Astrocyte of the cerebellum (primary cell): ENCODE measurements around the gene HLA-DRB5.

Experiments used
- DNase-seq: peaks from one replicate; pipeline ENCODE4 v3.0.0-alpha.2; 2011; ENCODE audit warnings: low read depth
- H3K4me3 ChIP-seq: 2 replicates; pipeline ENCODE4 v1.5.1; 2011; ENCODE audit warnings: mild to moderate bottlenecking, low read depth, low read length, moderate library complexity
- in situ Hi-C: cut with HindIII; loops from 2 replicates; pipeline ENCODE4 v1.10.0; 2017; ENCODE audit warnings: low sequenced_read_pairs
- TF ChIP-seq, protein P1 (sequence below): IDR thresholded peaks from 2 replicates; pipeline ENCODE4 v1.5.1; 2012; ENCODE audit warnings: low read length, low read depth, moderate library complexity, mild to moderate bottlenecking; ENCODE audit errors: missing control alignments

HLA-DRB5 gene

DNA sequence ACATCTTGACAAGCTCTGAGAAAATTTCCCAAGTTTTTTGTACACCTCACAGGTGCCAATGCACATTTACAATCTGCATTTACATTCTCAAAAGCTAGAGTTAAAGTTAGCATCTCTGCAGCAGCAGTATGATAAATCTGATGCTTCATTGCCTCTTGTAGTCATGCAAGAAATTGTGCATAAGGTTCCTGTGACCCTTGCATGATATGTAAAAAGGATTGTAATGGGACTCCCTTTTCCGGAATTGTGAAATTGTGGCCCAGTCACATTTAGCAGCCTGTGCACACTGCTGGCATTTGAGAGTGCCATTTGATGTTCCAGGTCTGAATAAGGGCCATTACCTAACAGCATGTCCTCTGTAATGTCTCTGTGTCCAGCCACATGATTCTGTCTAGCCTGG, 35.4 kb upstream of the HLA-DRB5 start:
- TF ChIP-seq, protein P1, sequence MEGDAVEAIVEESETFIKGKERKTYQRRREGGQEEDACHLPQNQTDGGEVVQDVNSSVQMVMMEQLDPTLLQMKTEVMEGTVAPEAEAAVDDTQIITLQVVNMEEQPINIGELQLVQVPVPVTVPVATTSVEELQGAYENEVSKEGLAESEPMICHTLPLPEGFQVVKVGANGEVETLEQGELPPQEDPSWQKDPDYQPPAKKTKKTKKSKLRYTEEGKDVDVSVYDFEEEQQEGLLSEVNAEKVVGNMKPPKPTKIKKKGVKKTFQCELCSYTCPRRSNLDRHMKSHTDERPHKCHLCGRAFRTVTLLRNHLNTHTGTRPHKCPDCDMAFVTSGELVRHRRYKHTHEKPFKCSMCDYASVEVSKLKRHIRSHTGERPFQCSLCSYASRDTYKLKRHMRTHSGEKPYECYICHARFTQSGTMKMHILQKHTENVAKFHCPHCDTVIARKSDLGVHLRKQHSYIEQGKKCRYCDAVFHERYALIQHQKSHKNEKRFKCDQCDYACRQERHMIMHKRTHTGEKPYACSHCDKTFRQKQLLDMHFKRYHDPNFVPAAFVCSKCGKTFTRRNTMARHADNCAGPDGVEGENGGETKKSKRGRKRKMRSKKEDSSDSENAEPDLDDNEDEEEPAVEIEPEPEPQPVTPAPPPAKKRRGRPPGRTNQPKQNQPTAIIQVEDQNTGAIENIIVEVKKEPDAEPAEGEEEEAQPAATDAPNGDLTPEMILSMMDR = no peak
- no peak for DNase-seq
- in situ Hi-C loops = no loop called here
- no peak overlapping the region for H3K4me3 ChIP-seq

DNA sequence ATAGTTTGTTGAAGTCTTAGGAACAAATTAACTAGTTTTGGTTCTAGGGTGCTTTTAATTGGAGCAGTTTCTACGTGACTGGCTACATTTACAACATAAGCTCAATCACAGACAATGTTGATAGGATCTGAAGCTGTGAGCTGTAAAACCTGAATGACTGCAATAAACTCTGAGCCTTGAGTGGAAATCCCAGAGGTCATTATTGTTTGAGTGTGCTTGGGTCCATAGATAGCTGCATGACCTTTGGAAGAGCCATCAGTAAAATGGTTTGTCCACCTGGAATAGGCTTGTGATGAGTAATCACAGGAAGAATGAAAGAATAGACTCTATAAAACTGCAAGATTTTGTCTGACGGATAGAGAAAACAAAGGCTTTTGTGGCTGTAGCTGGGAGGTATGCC, 32.9 kb upstream of the HLA-DRB5 start:
- H3K4me3 ChIP-seq = no peak overlapping the region
- no peak for DNase-seq
- TF ChIP-seq, protein P1 = no peak
- in situ Hi-C loops = no loop called here

DNA sequence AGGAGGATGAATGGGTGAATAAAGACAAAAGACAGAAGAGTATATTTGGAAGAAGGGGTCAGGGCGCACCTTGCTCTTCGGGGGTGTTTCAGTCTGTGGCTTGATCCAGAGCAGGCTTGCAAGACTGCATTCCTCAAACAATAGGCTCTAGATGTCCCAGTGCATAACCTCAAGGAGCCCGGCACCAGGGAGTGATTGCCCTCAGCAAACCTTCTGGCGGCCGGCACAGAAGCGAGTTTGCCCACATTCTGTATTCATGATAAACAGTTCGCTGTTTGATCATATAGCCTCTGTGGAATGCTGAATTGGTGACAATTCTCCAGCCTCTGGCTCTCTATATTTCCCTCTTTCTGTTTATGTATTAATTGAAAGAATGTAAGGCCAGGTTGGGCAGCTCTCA, 29.7 kb upstream of the HLA-DRB5 start:
- H3K4me3 ChIP-seq = no peak overlapping the region
- no peak for DNase-seq
- in situ Hi-C loops = no loop called here
- TF ChIP-seq, protein P1 = no peak

DNA sequence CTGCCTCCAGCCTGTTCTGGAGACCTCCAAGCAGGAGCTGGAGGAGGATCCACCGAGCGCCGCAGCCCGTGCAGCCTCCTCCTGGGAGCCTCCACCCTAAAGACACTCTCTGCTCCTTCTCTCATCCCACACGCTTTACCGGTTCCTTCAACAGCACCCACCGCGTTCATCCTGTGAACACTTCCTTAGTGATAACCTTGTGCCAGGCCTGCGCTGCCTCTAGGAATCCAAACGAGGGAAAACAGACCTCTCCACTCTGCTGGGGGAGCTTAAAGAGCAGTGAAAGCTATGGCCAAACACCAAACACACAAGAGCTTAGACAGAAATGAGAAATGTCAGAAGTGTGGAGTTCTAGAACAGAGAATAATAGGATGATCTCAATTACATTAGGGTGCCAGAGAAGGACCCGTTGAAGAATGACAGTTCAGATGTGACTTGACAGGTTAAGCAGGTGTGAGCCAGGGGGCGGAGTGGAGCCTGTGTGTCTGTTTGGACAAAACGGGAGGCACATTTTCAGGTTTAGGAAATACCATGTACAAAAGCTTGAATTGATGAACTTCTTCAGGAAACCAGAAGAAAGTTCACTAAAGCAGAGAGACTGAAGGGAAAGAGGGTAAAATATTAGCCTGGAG, 28.5 kb upstream of the HLA-DRB5 start:
- in situ Hi-C loops = no loop called here
- TF ChIP-seq, protein P1 = no peak
- H3K4me3 ChIP-seq = no peak overlapping the region
- DNase-seq = no peak

DNA sequence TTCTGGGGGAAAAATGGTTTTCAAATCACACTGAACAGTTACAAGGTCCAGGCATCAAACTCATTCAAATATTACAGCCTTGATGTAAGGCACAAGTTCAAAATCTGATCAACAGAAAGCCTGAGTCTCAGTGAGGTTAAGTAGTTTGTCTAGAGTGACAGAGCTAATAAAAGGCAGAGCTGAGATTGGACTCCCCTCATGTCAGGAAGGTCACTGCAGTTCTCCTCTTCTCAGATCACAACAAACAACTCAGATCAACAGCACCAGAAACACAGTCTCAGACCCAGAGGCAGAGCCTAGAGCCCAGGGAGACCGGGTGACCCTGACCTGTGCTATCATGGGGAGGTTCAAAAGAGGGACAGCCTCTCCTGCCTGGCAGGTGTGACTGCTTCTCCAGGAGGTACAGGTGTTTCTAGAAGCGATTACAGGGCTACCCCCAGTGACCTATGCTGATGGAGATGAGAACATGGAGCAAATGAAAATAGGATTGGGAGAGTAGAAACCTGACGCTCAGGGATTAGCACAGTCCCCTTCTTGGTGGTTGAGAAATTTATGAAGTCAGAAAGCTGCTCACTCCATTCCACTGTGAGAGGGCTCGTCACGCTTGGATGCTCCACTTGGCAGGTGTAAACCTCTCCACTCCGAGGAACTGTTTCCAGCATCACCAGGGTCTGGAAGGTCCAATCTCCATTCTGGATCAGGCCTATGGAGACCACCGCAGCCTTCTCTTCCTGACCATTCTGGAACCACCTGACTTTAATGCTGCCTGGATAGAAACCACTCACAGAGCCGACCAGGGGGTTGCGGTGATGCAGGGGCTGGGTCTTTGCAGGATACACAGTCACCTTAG, 24.3 kb upstream of the HLA-DRB5 start:
- DNase-seq = no peak
- in situ Hi-C loops = no loop called here
- H3K4me3 ChIP-seq = no peak overlapping the region
- TF ChIP-seq, protein P1 = no peak

DNA sequence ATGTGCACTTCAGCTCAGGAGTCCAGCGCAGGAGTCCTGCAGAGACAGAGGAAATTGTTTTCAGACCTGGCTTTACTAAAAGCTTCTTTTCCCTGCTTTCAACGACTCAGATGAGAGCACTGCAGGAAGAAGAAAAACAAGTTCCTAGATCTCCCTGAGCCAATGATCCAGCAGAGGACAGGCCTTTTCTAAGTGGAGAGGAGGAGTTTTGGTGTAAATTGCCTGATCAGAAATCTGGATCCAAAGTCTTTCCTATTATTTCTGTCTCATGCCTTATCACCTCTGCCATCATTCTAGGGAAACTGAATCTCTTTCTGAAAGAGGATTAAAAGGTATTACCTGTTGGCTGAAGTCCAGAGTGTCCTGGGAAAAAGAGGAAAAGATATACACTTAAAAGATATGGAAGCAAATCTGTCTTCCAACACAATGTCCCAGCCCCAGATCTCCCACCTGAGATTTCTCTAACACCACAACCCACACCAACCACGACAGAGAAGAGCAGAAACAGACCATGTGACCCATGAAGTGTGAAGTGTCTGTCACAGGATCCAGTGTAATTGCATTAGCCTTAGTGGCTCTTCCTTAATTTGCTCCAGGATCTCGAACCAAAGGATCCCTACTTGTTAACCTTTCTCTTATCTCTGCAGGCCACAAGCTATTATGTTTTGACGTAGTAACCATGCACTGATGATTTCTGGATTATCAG, 23.1 kb upstream of the HLA-DRB5 start:
- TF ChIP-seq, protein P1 = no peak
- in situ Hi-C loops = no loop called here
- DNase-seq = no peak
- H3K4me3 ChIP-seq = no peak overlapping the region
